Ishikawa (cell line): Measurements from ENCODE around the gene GPR119.

ENCODE experiments used
- EGR1 ChIP-seq: IDR thresholded peaks from 2 replicates; pipeline ENCODE4 v1.6.1; 2012
- TAF1 ChIP-seq: IDR thresholded peaks from 2 replicates; pipeline ENCODE4 v1.6.1; 2012; ENCODE audit warnings: low read depth, mild to moderate bottlenecking
- YY1 ChIP-seq: IDR thresholded peaks from 2 replicates; pipeline ENCODE4 v1.6.1; 2012; ENCODE audit warnings: low read depth

- TF ChIP-seq YY1 (0 out of 2 replicates have a peak, but pooled peaks have one; percentile 29), EGR1 (no peak), TAF1 (peak; percentile 72; the same call in 1 of the 2 replicates)
Observed at GRCh38 chrX:130339408-130340222, 45.9 kb downstream of the GPR119 start, which contains the start of gene SLC25A14.
